HG02571 (cell line): ENCODE measurements around the gene POPDC2.

Experiments used
- ATAC-seq: cut with Tn5 transposase; IDR thresholded peaks from one replicate; pipeline ENCODE4 v1.9.1; 2021; ENCODE audit warnings: mild to moderate bottlenecking, moderate library complexity; ENCODE audit not compliant: unreplicated experiment

Gene POPDC2

DNA sequence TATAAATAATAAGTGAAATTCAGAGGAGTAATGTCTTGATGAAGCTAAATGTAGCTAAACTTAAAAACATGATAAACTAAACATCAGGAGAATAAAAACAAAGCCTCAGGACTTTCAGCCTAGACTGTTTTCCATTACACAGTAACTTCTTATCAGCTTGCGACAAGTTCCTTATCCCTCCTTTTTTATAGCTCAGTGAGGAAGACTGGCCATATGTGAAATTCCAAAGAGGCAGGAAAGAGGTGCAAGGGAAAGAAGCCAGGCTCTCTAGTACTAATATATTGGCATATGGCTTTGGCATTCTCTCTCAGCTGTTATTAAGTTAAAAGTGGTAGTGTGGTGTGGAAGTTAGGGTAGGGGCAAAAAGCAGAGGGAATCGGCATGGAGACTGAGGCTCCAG lies 12.4 kb upstream of the POPDC2 start:
- no peak for ATAC-seq

DNA sequence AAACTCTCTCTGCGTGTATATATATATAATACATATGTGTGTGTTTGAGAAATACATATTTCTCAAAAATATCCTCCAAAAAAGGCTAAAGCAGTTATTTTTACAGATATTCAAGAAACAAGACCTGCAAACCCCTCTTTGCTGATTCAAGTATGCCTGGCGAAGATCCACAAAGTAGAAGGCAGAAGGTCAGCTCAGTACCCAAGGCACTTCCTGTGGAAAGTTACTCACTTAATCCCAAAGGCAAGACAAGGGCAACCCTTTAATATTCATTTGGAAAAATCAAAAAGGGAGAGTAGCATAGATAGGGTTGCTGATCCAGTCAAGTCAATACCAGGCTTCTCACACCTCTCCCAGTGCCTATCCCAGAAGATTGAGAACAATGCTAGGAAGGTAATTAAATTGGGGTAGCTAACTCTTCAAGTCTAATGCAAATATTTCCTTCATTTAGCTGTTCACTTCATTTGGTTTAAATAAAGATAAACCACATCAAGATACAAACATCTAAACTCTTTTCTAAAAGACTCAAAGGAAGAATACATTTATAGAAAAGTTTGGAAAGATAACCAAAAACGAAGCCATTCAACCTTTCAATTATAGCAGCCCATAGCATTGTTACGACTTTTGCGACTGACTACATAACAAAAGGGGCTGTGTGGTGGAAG lies 9.6 kb upstream of the POPDC2 start:
- no peak for ATAC-seq

DNA sequence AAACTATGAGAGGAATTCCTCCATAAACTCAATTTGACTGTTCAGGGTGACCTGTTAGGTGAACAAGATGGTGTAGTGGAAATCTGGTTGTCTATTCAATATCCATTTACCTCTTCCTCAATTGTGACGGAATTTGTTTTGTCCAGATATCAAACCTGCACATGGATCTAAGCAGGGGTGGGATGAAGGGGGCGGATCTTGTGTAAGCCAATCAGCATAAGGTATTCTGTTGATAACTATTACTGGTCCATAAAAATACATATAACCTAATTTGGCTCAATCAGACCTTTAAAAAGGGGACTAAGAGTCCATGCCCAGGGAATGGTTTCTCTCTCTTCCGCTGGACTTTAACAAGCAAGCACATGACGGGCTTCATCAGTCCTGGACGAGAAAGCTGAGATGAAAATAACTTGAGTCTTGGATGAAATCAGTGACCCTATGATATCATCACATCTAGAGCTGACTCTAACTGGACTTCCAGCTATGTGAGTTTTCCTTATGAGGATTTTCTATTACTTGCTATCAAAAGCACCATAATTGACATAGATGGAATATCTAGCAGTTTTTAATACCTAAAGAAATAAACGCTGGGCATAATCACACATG lies 5.7 kb upstream of the POPDC2 start:
- no peak for ATAC-seq

DNA sequence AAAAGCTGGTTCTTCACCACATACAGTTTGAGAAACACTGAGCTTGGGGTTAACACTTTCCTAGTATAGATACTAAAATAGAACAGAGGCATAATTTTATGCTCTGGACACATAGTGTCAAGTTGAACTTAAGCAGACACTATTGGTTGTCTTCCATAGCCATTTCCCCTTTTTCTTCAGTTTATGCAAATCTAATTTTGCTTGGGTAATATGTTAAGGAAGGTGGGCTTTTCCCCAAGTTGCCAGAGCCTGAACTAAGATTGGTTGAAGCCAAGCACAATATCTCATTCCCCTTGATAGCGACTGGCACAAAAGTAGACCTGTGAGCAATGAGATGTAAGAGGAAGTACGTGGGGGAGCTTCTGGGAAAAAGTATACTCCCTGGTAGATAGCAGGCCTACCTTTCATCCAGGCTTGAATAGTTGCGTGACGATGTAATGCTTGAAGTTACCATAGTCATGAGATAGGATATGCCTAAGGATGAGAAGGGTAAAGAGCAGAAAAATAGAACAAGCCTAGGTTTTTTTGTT lies 4.5 kb upstream of the POPDC2 start:
- no peak for ATAC-seq

DNA sequence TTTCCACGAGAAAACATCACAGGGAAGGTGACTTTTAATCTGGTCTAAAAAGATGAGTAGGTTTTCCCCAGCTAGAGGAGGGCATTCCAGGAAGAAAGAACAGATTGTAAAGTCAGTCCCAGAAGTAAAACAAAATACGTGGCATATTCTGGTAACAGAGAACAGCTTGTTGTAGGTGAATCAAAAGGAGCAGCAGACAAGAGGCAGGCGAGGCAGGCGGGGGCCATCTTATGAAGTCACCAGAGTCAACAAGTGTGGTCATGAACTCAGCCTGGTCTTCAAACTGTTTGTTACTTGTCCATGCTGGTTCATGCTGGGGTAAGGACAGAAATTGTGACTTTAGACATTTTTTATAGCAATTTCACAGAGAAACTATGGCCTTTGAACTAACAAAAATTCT lies 4.0 kb upstream of the POPDC2 start:
- no peak for ATAC-seq

DNA sequence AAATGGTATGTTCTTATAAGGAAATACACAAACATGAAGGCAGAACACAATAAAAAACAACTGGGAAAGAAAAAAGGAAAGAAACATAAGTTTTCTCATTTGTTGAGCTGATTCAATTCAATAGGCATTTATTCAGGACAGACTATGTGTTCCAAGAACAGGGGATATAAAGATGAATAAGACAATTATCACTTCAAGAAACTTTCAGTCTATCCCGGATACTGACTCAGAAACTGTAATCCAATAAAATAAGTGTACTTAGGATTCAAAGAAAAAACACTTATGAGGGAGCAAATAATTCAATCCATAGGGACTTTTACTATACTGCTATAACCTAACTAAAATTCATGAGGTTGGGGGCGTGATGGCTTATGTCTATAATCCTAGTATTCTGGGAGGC lies 3.5 kb upstream of the POPDC2 start:
- ATAC-seq = no peak

DNA sequence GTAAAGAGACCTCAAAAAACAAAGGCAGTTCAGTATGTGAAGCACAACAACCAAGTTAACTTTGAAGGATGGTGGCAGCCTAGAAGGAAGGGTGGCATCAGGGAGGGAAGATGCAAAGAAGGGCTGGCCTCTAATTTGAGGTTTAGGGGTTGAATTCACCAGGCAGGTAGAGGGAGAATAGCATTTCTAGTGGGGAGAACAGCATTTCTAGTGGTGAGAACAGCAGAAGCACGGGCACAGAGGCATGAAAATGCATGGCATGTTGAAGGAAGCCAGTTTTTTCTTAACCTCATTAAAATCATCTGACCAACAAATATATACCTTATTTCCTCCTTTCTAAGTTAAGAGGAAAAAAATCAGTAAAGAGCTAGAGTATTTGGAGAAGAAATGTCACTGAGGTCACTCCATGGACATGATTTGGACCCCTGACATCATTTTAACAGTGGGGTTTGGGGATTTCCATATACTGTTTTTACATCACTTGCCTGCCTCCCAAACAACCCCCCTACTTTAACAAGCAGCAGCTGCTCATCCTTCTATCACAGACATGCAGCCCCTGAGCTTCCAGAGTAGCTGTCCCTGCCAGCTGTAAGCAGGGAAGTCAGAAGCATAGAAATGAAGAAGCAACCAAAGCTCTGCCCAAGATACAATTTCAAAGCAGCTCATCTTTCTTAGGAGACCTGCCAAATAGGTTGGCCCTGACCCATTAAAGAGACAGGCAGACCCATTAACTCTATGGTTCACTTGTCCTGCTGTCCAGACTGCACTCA lies 2.4 kb upstream of the POPDC2 start:
- ATAC-seq = no peak

- ATAC-seq = no peak
Observed at GRCh38 chr3:119659606-119660291, 640 bp downstream of the POPDC2 start.

DNA sequence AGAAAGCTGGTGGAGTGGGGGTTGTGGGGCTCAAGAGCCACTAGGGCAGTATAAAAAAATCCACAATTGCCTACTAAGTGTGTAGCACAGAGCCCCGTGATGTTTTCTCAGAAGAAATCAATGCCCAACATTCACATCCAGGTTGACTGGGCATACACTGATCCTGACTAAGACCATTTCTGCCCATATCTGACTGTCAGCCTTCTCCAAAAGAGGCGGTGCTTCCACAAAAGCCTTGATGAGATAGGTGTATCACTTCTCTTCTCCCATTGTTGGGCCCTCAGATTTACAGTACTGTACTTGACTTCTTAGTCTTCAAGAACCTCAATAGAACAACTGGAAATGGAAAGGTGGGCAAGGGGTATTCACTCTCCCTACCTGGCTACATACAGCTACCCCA lies 1.4 kb downstream of the POPDC2 start:
- ATAC-seq = no peak

DNA sequence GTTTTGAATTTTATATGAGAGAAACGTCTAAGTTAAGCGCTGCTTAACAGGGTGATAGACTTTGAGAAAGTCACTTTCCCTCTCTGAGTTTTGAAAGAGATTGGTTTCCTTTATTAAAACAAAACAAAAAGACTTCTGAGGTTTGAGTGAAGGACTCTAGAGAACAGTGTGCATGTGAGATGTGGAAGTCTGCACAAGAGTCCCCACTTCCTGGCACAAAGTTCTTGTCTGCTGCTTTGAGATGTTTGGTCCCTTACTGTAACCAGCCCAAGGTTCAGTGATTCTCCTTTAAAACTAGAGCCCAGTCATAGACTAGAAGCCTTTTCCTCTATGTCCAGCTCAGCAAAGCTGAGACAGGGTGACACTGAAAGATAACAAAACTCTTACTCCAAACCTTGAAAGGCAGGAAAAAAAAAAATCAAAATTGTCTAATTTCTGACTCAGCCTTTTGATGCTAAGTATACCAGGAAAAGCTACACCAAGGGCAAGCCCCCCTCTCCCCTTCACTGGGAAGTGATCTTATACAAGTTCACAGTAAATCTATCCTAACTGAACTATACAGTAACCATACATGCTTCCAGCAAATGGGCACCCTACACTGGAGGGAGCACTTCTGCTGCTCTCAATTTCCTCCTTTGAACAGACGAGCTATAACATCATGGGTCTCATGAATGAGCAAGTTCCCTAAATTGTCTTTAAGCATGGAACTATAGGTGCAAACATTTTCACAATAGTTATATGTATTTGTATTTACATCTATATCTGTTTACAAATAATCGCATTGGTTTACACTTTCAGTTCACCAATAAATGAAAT lies 2.3 kb downstream of the POPDC2 start:
- ATAC-seq = no peak

GRCh38 chr3:119653876-119654275 lies 6.5 kb downstream of the POPDC2 start:
- no peak for ATAC-seq

- no peak for ATAC-seq
Observed at GRCh38 chr3:119652306-119653033, 7.9 kb downstream of the POPDC2 start.

DNA sequence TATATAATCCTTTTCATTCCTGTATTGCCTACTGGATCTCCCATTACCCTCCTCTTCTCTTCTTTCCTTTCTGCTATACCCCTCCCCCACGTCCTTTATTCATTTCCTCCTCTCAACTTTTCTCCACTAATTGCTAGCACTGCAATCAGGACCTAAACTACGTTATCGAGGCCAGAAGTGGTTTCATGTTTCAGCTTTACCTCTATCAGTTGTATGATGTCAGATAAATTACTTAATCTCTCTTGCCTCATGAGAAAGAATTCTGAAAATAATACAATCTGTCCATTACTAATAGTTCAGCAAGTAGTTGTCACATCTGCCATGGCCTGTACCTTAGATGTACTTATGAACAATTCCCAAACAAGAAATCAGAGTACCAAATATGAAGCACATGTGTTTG lies 10.6 kb downstream of the POPDC2 start:
- ATAC-seq = no peak

- no peak for ATAC-seq
Observed at GRCh38 chr3:119647843-119648575, 12.4 kb downstream of the POPDC2 start.

- ATAC-seq = no peak
Observed at GRCh38 chr3:119647171-119647570, 13.2 kb downstream of the POPDC2 start.

DNA sequence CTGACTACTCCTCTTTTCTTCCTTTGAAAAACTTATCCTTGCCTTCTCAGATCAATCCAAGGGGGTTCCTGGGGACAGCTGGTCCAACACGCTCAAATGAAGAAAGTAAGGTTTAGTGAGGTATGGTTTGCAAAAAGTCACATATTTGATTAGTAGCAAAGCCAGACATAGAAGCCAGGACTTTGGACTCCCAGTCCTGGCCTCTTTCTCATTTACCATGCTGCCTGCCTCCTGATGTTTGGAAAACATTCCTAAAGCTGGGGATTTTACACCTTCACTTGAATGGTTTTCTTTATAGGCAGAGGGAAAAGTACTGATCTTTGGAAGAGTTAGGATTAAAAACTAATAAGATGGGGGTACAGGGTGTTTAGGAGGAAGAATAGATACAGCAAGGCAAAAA lies 14.6 kb downstream of the POPDC2 start:
- no peak for ATAC-seq

DNA sequence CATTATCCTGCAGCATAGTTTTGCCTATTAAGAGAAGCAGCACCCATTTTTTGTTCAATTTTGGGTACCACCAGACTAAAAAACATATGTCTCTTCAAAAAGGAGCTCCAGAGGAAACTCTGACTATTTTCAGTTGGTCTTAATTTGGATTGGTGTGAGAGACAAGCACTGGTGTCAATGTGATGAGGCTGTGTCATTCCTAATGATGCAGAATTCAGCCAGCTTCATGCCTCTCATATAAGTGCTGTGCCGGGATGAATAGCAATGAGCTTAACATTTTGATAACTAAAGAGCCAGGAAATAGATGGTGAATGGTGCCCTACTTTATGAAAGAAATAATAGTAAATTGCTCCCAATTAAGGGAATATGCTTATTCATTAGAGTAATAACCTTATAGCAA lies 15.9 kb downstream of the POPDC2 start:
- ATAC-seq = no peak

- ATAC-seq = no peak
Observed at GRCh38 chr3:119643528-119643927, 16.9 kb downstream of the POPDC2 start.

- no peak for ATAC-seq
Observed at GRCh38 chr3:119642746-119643473, 17.5 kb downstream of the POPDC2 start.
